H1 (cell line): ENCODE results near the gene DHRS4L2. TPM values are rescaled to one million over a fixed set of nuclear protein-coding genes. Genes with fewer than 3 reads are reported as not detected.

Experiments used
- KDM5A ChIP-seq: fragments of 200-600 bp; IDR thresholded peaks from 2 replicates; pipeline ENCODE4 v1.7.1; 2012; ENCODE audit warnings: mild to moderate bottlenecking, low read length, inconsistent platforms, mixed read lengths
- polyA plus RNA-seq, 7 experiments: library from polyadenylated mRNA; depleted of rRNA in 3 of 7; stranded (reverse) in 5 of 7; unstranded in 2 of 7; fragments of >200 nt in 5 of 7; fragments of 200-250 nt in 2 of 7; gene quantifications; 1 replicate in 5 of 7; 2 replicates in 1 of 7; 4 replicates in 1 of 7; pipeline versions ENCODE4 v1.2.1 to v1.2.3, GENCODE V29; 2011 to 2013; ENCODE audit warnings: missing spikeins in 2 of 7, mixed read lengths in 2 of 7
- total RNA-seq: library from RNA; stranded (reverse); fragmentation: NEBNext Ultra II Directional; extraction: Animal tissue kit (Norgen Biotek cat#: 25700); gene quantifications from 2 replicates; pipeline ENCODE4 v1.2.1, GENCODE V29; 2021
- TF ChIP-seq, protein P1 (sequence below): IDR thresholded peaks from 2 replicates; pipeline ENCODE4 v1.6.1; 2011; ENCODE audit warnings: low read length, improper control_type of control experiment

DHRS4L2 gene
- total and polyA plus RNA-seq, 2 of the 8 experiments (the other 6 are each of a cell fraction or from before 2014, with no cell fraction given) = 12.3 to 15.4 TPM

DNA sequence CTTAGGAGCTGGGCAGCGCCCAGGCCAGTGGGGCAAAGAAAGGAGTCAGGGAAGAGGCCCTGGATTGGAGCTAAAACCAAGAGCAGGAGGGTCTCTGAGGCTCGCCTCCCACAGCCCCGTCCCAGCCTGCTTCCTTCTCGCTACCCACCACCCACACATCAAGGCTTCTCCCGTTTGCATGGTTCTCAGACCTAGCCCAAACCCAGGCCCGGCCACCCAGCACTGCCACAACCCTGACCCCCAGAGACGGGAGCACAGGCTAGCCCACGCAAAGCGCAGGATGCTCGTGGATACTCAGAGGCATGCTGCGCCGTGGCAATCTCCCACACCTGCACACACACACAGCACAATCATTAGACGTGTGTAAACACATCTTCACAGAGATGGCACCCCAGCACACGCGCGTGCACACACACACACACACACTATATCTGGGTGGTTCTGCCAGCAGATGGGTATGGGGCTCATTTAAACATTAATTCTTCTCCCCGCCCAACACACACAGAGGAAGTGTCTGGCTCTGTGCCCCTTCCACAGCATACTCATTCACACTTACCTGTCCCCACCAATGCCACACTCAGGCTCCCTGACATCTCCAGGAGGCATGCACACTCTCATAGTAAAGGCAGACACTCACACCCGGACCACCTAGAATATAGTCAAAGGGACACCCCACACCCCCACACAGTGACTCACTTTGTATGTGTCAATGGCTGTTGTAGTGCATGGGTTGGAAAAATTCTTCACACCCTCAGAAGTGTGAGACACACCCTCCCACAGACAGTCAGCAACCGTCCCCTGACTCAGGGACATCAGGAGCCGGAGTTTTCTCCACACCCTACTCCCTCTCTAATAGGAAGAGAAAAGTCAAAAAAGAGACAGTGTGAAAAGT, 64.2 kb downstream of the DHRS4L2 start (continued):
- TF ChIP-seq KDM5A = no peak
- TF ChIP-seq, protein P1, sequence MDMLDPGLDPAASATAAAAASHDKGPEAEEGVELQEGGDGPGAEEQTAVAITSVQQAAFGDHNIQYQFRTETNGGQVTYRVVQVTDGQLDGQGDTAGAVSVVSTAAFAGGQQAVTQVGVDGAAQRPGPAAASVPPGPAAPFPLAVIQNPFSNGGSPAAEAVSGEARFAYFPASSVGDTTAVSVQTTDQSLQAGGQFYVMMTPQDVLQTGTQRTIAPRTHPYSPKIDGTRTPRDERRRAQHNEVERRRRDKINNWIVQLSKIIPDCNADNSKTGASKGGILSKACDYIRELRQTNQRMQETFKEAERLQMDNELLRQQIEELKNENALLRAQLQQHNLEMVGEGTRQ = no peak
- TF ChIP-seq, all 59 proteins: peak for 0
